ENCODE results near the gene FEZ2.

FEZ2 gene

DNA sequence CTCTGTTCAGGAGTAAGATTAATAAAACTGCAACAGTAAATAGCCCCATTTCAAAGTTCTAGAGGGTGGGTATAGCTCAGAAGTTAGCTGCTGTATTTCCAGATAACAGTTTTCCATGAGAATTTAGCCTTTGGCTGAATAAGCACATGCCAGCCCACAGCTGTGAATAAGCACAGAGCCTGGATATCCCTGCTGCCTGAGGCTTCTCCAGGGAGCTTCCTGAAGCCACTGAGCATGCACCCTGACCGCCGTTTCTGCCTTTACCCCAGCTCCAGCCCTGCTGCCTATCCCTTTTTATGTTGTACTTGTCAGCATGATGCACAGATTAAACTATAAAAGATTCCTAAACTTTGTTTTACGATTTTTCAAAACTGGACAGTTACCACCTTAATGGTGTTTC lies 85.3 kb downstream of the FEZ2 start:
- Histone ChIP-seq H3K36me3 (ENCODE audit: insufficient read depth) (peaks cover 6% of the 10 kb centered on the region; the same call in 1 of the 2 replicates), H2AFZ (ENCODE audit: low read depth) (no peak overlapping the region), H4K20me1 (ENCODE audit: insufficient read depth) (no peaks in the 10 kb centered on the region), H3K9ac (no peak overlapping the region), H3K27ac (no peak overlapping the region), H3K79me2 (ENCODE audit: insufficient read depth, low read depth) (no peaks in the 10 kb centered on the region), H3K4me1 (ENCODE audit: low read depth, poor library complexity, severe bottlenecking) (peaks cover 22% of the 10 kb centered on the region), H3K4me3 (IDR thresholded peaks at IDR 0.05; ENCODE audit: insufficient read depth, low read depth, low read length) (no peak overlapping the region), H3K4me2 (peak overlapping the region; percentile 27; the same call in 1 of the 2 replicates), H3K27me3 (ENCODE audit: insufficient read depth, low read depth) (no peaks in the 10 kb centered on the region)
- no peak for TF ChIP-seq CTCF (conservative IDR thresholded peaks at IDR 0.05; ENCODE audit: low read depth, low read length)

DNA sequence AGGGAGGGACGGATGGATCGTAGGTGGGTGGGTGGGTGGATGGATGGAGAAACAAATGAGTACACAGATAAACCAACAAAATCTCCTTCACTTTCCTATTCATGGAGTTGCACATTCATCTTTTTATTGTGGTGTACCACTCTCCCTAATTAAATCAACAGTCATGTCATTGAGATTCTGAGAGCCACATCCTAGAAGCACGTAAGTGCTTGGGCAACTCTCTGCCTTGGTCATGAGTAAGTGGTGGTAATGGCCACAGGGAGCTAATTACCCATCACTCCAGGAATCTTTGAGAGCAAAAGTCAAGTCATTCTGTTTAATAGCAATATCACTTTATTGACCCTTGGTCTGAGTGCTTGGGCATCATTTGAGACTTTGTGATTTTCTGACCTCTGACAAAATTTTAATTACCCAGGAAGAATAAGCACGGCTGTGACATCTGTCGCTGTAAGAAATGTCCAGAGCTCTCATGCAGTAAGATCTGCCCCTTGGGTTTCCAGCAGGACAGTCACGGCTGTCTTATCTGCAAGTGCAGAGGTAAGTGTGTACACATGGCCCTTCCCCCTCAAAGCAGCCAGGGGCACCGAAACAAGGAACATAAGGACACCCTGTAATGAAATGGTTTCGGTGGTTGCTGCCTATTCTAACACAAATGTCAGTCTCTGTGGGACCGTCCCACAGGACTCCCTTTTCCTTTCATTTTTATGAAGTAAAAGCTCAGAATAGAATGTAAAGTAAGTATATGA lies 85.9 kb downstream of the FEZ2 start:
- no peak for TF ChIP-seq CTCF (conservative IDR thresholded peaks at IDR 0.05; ENCODE audit: low read depth, low read length)
- Histone ChIP-seq H3K4me3 (IDR thresholded peaks at IDR 0.05; ENCODE audit: insufficient read depth, low read depth, low read length) (no peak overlapping the region), H3K27me3 (ENCODE audit: insufficient read depth, low read depth) (no peaks in the 10 kb centered on the region), H3K36me3 (ENCODE audit: insufficient read depth) (peaks cover 6% of the 10 kb centered on the region; the same call in 1 of the 2 replicates), H3K4me1 (ENCODE audit: low read depth, poor library complexity, severe bottlenecking) (peaks cover 28% of the 10 kb centered on the region), H3K27ac (no peak overlapping the region), H2AFZ (ENCODE audit: low read depth) (no peak overlapping the region), H3K79me2 (ENCODE audit: insufficient read depth, low read depth) (no peaks in the 10 kb centered on the region), H3K9ac (no peak overlapping the region), H3K4me2 (peak overlapping the region; percentile 27; the same call in 1 of the 2 replicates), H4K20me1 (ENCODE audit: insufficient read depth) (no peaks in the 10 kb centered on the region)

- Histone ChIP-seq H3K4me2 (no peak overlapping the region), H3K79me2 (ENCODE audit: insufficient read depth, low read depth) (no peaks in the 10 kb centered on the region), H2AFZ (ENCODE audit: low read depth) (no peak overlapping the region), H4K20me1 (ENCODE audit: insufficient read depth) (no peaks in the 10 kb centered on the region), H3K9ac (no peak overlapping the region), H3K27me3 (ENCODE audit: insufficient read depth, low read depth) (no peaks in the 10 kb centered on the region), H3K4me3 (IDR thresholded peaks at IDR 0.05; ENCODE audit: insufficient read depth, low read depth, low read length) (no peak overlapping the region), H3K36me3 (ENCODE audit: insufficient read depth) (peaks cover 5% of the 10 kb centered on the region; the same call in 1 of the 2 replicates), H3K4me1 (ENCODE audit: low read depth, poor library complexity, severe bottlenecking) (peaks cover 29% of the 10 kb centered on the region), H3K27ac (no peak overlapping the region)
- TF ChIP-seq CTCF (conservative IDR thresholded peaks at IDR 0.05; ENCODE audit: low read depth, low read length) = no peak
Observed at GRCh38 chr2:36509075-36509474, 88.9 kb downstream of the FEZ2 start.

DNA sequence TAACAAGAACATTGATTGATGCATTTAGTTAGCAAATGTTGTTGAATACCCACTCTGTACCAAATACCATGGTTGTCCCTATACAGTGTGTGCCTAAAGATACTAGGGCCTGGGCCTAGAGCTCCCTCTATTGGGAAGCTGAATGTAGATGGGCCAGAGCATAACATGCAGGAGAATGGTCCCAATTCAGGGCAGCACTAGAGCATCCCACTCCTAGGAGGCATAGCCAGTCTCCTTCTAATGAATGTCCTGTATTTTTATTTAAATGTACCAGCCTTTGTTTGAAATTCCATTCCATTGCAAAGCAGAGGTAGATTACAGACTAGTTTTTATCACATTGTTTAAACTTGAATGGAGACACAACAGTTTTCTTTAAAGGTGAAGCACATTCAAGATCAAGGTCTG lies 90.6 kb downstream of the FEZ2 start:
- H2AFZ ChIP-seq (ENCODE audit: low read depth) = no peak overlapping the region
- H4K20me1 ChIP-seq (ENCODE audit: insufficient read depth) = no peaks in the 10 kb centered on the region
- H3K9ac ChIP-seq = no peak overlapping the region
- H3K4me1 ChIP-seq (ENCODE audit: low read depth, poor library complexity, severe bottlenecking) = peaks cover 23% of the 10 kb centered on the region
- no peak overlapping the region for H3K4me2 ChIP-seq
- H3K4me3 ChIP-seq (IDR thresholded peaks at IDR 0.05; ENCODE audit: insufficient read depth, low read depth, low read length) = no peak overlapping the region
- peak; percentile 87 for TF ChIP-seq CTCF (conservative IDR thresholded peaks at IDR 0.05; ENCODE audit: low read depth, low read length)
- no peaks in the 10 kb centered on the region for H3K36me3 ChIP-seq (ENCODE audit: insufficient read depth)
- H3K27me3 ChIP-seq (ENCODE audit: insufficient read depth, low read depth) = no peaks in the 10 kb centered on the region
- no peak overlapping the region for H3K27ac ChIP-seq
- no peaks in the 10 kb centered on the region for H3K79me2 ChIP-seq (ENCODE audit: insufficient read depth, low read depth)
